Activated naive CD4-positive, alpha-beta T cell treated with anti-CD3 and anti-CD28 coated beads, Interleukin-2, amount 50 U/mL, for 72 hours (primary cell): ENCODE results near the gene CD101. TPM values are rescaled to one million over a fixed set of nuclear protein-coding genes. Genes with fewer than 3 reads are reported as not detected.
"Not testable (repeated sequence)": the region's sequence is repeated elsewhere in the genome, so short reads cannot be mapped to it uniquely, and the experiment has no call there.

Experiments
- ATAC-seq, 2 donors: fragments of 150-1000 bp; cut with Tn5 transposase; 2 replicates each; pipeline ENCODE4 v1.10.0; 2021; ENCODE audit warnings: mild to moderate bottlenecking in 2 of 2, moderate library complexity in 2 of 2
- DNase-seq, 2 donors: peaks; one replicate each; pipeline ENCODE4 v3.0.0; 2021 to 2022; ENCODE audit warnings: low spot score in 2 of 2
- H3K27ac Mint-ChIP-seq, 2 donors: one replicate each; pipeline ENCODE4 v1.8.0; 2022; ENCODE audit warnings: mild to moderate bottlenecking in 2 of 2, mixed read lengths in 2 of 2
- H3K36me3 Mint-ChIP-seq, 2 donors: one replicate each; pipeline ENCODE4 v1.8.0; 2022; ENCODE audit warnings: mixed read lengths in 2 of 2
- H3K9me3 Mint-ChIP-seq, 2 donors: one replicate each; pipeline ENCODE4 v1.8.0; 2022; ENCODE audit warnings: mixed read lengths in 2 of 2
- total RNA-seq, 2 donors: library from RNA; stranded (reverse); gene quantifications; one replicate each; pipeline ENCODE4 v1.2.3, GENCODE V29; 2022

The CD101 gene
- 1 to 10 TPM in 1 of 2 donors, under 1 TPM in 1; 0.09 to 1.3 TPM for total RNA-seq

GRCh38 chr1:117001254-117001927 lies at the start of gene CD101:
CD101 (plus strand) TSS chr1:117001760; CDS start chr1:117001818, 58 bp downstream.
- DNase-seq: peak in 1 of 2 donors; percentile 53
- ATAC-seq: peak; percentile 96 to 97
- Mint-ChIP-seq H3K27ac (peak within 1 kb of the TSS; percentile 68 to 73), H3K9me3 (peaks cover 4 to 10% of the 10 kb centered on the region in 2 donors), H3K36me3 (peaks cover 6 to 7% of the 10 kb centered on the region in 2 donors)

- DNase-seq: no peak
- no peak for ATAC-seq
- Mint-ChIP-seq H3K36me3 (no peaks in the 10 kb centered on the region), H3K9me3 (no peaks in the 10 kb centered on the region), H3K27ac (no peak overlapping the region)
Observed at GRCh38 chr1:116952738-116953275, 48.8 kb upstream of the CD101 start.

- ATAC-seq (no peak), DNase-seq (no peak)
- Mint-ChIP-seq H3K27ac (no peak overlapping the region), H3K36me3 (no peaks in the 10 kb centered on the region), H3K9me3 (no peaks in the 10 kb centered on the region)
Observed at GRCh38 chr1:116954440-116954839, 47.1 kb upstream of the CD101 start.

DNA sequence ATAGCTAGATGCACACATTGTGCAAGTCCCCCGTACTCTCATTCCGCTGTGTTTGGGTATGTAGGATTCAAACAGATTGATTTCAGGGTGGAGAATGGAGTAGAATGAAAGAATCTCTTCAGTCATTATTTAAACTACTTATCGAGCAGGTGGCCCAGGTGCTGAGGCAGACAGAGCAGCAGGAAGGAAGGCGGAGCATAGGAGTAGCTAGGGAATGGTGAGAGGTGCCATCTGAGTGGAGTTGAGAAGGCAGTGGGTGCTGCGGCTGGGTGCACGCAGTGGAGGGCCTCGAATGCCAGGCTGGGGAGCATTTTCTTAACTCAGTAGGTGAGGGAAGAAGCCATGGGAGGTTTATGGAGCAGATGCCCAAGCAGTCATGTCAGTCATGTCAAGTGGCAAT lies 45.2 kb upstream of the CD101 start:
- no peak for ATAC-seq
- no peak for DNase-seq
- Mint-ChIP-seq H3K36me3 (no peaks in the 10 kb centered on the region), H3K9me3 (no peaks in the 10 kb centered on the region), H3K27ac (no peak overlapping the region)

GRCh38 chr1:116957646-116958045 lies 43.9 kb upstream of the CD101 start:
- ATAC-seq: no peak
- Mint-ChIP-seq H3K27ac (no peak overlapping the region), H3K9me3 (no peaks in the 10 kb centered on the region), H3K36me3 (no peaks in the 10 kb centered on the region)
- no peak for DNase-seq

DNA sequence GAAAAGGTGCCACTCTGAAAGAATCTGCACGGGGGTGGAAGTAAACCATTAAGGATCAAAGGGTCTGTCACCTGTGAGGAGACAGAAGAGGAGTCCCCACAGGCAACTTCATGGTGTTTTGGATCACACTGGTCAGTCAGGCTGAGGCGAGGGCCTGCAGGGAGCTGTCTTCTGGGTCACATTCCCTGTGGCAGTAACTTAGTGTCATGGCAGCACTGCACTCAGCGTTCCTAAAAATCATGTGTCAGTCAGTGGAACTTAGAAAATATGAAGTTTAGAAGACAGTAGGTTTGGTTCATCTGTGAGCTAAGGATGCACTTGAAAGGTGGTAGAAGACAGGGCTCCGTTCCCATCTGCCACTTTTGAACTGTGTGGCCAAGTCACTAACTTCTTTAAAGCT lies 43.5 kb upstream of the CD101 start:
- Mint-ChIP-seq H3K9me3 (no peaks in the 10 kb centered on the region), H3K36me3 (no peaks in the 10 kb centered on the region), H3K27ac (no peak overlapping the region)
- DNase-seq (no peak), ATAC-seq (no peak)

DNA sequence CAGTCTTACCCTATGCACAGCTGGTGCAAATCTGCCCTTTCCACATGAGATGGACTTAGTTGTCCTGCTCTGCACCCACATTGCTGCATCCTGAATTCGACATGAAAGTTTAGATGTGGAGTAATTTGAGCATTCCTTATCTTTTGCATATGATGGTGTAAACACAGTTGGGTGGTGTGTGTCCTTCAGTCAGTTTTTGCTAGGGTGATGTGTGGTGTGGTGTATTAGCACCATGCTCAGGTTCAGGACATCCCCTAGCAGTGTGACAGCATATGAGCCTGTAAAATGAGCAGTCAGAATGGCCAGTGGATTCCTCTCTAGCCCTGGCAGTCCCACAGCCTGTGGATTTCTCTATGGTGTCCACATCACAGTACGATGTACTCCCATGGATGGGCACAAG lies 42.6 kb upstream of the CD101 start:
- H3K27ac Mint-ChIP-seq: no peak overlapping the region
- H3K9me3 Mint-ChIP-seq: no peaks in the 10 kb centered on the region
- H3K36me3 Mint-ChIP-seq: no peaks in the 10 kb centered on the region
- DNase-seq (no peak), ATAC-seq (no peak)

DNA sequence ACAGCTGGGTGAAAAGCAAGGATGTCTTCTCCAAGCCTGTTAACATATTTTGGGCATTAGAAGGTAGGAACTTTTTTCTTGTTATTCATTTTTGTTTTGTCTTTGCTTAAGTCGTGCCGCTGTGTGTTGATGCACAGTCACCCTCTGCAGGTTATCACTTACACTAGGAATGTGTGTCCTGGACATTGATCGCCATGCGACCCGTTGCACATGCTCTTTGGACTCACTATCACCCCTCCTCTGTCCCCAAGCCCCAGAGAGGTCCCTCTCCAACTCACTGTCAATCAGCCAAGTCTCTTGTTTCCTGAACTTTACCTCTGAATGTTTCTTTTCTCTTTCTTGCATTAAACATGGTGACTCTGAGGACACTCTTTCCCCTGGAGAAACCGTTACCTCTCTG lies 40.0 kb upstream of the CD101 start:
- no peak overlapping the region for H3K27ac Mint-ChIP-seq
- DNase-seq (no peak), ATAC-seq (no peak)
- H3K36me3 Mint-ChIP-seq: no peaks in the 10 kb centered on the region
- H3K9me3 Mint-ChIP-seq: no peaks in the 10 kb centered on the region

DNA sequence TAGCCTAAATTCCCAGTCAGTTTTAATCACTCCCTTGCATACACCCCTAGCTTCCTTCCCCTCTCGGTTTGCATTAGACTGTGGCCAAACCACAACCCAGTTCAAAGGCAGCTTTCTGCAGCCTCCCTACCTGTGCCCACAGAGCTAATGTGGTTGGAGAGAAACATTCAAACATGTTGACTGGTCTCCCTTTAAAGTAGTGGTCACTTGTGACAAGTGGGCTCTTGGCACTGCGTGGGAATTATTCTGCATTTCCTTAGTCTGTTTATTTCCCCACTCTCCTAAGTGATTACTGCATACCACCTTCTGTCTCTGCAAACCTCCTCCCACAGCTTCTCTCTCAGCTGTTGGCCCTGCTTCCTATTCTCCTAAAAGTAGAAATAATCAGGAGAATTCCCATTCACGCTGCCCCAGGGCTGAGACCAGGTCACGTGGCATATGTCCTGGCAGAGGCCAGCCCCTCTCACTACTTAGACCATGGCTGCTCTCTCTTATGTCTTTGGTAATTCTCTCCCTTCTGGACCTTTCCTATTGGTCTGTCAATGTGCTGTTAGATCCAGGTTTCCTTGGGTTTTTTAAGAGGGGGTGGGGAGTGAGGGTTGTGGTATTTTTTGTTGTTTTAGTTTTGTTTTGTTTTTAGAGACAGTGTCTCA lies 38.4 kb upstream of the CD101 start:
- H3K36me3 Mint-ChIP-seq: peaks cover 0 to 5% of the 10 kb centered on the region in 2 donors
- no peak overlapping the region for H3K27ac Mint-ChIP-seq
- ATAC-seq: peak in 1 of 2 donors; percentile 70
- no peaks in the 10 kb centered on the region for H3K9me3 Mint-ChIP-seq
- no peak for DNase-seq

DNA sequence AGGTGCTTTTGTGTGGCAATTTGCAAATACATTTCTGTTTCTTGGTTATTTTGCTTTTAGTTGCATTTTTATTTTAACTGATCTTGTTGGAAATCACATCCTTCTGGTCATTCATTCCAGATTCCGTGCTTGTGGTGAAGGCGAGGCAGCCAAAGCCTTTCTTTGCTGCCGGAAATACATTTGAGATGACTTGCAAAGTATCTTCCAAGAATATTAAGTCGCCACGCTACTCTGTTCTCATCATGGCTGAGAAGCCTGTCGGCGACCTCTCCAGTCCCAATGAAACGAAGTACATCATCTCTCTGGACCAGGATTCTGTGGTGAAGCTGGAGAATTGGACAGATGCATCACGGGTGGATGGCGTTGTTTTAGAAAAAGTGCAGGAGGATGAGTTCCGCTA lies 34.8 kb upstream of the CD101 start:
- H3K27ac Mint-ChIP-seq: no peak overlapping the region
- H3K9me3 Mint-ChIP-seq: no peaks in the 10 kb centered on the region
- no peak for ATAC-seq
- DNase-seq: no peak
- H3K36me3 Mint-ChIP-seq: peaks cover 0 to 13% of the 10 kb centered on the region in 2 donors

- peaks cover under 1 to 13% of the 10 kb centered on the region in 2 donors for H3K36me3 Mint-ChIP-seq
- ATAC-seq: no peak
- no peak overlapping the region for H3K27ac Mint-ChIP-seq
- no peak for DNase-seq
- H3K9me3 Mint-ChIP-seq: no peaks in the 10 kb centered on the region
Observed at GRCh38 chr1:116968724-116969123, 32.8 kb upstream of the CD101 start.

DNA sequence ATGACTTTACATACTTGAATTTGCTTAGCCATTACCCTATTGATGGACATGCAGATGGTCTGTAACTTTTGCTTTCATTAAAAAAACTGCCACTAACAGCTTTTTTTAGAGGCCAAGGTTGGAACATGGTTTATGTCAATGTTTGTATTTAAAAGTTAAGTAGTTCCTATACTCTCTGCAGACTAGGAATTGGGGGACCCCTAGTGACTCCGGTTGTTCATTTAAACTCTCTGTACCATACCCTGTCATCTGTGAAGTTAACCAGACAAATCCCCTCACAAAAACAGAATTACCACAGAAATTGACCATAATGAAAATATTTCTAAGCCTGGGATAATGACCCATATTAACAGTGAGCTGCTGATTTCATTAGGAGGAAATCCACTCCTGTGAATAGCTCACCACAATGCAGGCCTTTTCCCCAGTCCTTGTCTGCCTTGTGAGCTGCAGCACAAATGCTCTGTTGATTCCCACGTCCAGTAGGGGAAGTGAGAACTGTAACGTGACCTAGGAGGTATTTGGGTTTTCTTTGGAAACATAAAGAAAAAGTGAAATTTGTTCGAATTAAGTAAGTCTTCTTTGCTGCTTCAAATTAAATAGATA lies 30.2 kb upstream of the CD101 start:
- DNase-seq: no peak
- Mint-ChIP-seq H3K27ac (no peak overlapping the region), H3K9me3 (peaks cover 3 to 4% of the 10 kb centered on the region in 2 donors), H3K36me3 (peaks cover 19 to 36% of the 10 kb centered on the region in 2 donors)
- ATAC-seq: no peak

GRCh38 chr1:116971965-116972673 lies 29.4 kb upstream of the CD101 start:
- Mint-ChIP-seq H3K9me3 (peaks cover 3 to 4% of the 10 kb centered on the region in 2 donors), H3K27ac (no peak overlapping the region), H3K36me3 (peaks cover 19 to 36% of the 10 kb centered on the region in 2 donors)
- ATAC-seq: no peak
- DNase-seq: no peak

GRCh38 chr1:116972674-116973030 lies 28.9 kb upstream of the CD101 start:
- peaks cover 4 to 8% of the 10 kb centered on the region in 2 donors for H3K9me3 Mint-ChIP-seq
- H3K36me3 Mint-ChIP-seq: peaks cover 19 to 33% of the 10 kb centered on the region in 2 donors
- H3K27ac Mint-ChIP-seq: no peak overlapping the region

GRCh38 chr1:116980309-116980708 lies 21.3 kb upstream of the CD101 start:
- not testable (repeated sequence) for DNase-seq, H3K9me3 Mint-ChIP-seq, H3K27ac Mint-ChIP-seq, ATAC-seq
- H3K36me3 Mint-ChIP-seq: peaks cover 9 to 15% of the 10 kb centered on the region in 2 donors

More at GRCh38 chr1:116972674-116973030, 28.9 kb upstream of the CD101 start:
- ATAC-seq: no peak
- no peak for DNase-seq

DNA sequence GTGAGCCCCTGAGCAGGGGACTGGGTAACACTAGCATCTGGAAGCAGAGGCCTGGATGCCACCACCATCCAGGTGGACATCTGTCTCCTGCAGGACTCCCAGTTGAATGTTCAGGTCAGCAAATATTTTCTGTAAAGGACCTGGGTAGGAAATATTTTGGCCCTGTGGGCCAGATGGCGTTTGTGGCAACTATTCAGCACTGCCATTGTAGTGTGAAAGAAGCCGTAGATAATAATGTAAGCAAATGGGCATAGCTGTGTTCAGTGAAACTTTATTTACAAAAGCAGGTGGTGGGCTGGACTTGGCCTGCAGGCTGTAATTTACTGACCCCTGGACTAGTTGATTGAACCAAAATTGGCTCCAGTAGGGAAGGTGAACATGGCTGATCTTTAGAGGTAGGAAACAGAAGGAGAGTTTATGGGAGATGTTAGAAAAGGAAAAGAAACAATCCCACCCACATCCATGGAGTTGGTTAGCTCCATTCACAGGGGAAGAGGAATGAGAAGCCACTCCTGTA lies 20.0 kb upstream of the CD101 start:
- ATAC-seq (no peak), DNase-seq (no peak)
- peaks cover under 1 to 11% of the 10 kb centered on the region in 2 donors for H3K36me3 Mint-ChIP-seq
- H3K9me3 Mint-ChIP-seq: peaks cover 0 to 7% of the 10 kb centered on the region in 2 donors
- no peak overlapping the region for H3K27ac Mint-ChIP-seq
